NT2/D1 (cell line): ENCODE data around the gene SURF4.

Experiments used
- SUZ12 ChIP-seq: IDR thresholded peaks from 2 replicates; pipeline ENCODE4 v1.6.1; 2011; ENCODE audit not compliant: insufficient read length, insufficient read depth; ENCODE audit errors: extremely low read depth
- YY1 ChIP-seq: IDR thresholded peaks from 2 replicates; pipeline ENCODE4 v1.6.1; 2011; ENCODE audit not compliant: insufficient read length, insufficient read depth
- ZNF274 ChIP-seq: IDR thresholded peaks from 2 replicates; pipeline ENCODE4 v1.6.1; 2011; ENCODE audit warnings: mild to moderate bottlenecking, low read depth, low read length

DNA sequence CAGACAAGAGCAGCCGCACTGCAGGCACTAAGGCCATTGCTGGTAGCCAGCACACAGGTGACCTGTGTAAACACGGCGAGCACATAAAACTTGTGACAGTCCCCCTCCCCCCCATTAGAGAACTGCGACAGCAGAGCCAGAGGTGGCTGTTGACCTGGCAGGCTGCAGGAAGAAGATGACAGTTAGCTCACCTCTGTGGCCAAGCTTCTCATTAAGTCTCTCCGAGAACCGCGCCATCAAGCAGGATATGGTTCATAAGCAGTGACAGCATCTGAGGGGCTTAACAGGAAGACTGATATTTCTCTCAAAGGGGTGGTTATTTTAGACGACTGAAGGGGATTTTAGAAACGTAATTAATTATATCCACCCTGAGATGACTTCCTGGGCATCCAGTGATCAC lies 5.2 kb downstream of the SURF4 start:
- TF ChIP-seq YY1 (no peak), SUZ12 (no peak), ZNF274 (no peak)
